ENCODE measurements around the gene CSAD.

The CSAD gene

DNA sequence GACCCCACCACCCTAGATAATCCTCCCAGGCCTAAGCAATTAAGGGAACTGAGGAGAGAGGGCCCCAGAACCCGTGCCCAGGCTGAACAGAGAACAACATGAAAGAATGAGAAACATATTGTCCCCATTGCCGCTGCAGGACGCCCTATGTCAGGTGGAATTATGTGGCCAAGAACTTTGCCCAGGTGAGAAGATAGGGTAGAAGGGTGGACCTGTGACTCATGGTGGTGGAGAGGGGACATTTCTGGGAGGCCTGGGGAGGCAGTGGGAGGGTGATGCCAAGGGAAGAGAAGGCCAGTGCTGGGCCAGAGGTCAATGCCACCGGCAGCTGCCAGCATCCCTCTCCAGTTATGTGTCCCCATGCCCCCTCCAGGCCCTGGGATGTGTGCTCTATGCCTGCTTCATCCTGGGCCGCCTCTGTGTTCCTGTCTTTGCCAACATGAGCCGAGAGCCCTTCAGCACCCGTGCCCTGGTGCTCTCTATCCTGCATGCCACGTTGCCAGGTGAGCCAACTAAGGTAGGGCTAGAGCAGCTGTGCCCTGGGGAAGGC, 61.9 kb downstream of the CSAD start:
- DNase-seq (ENCODE audit: low spot score) = no peak
- Histone ChIP-seq H2BK5ac (ENCODE audit: low read length) (no peak overlapping the region), H2BK15ac (ENCODE audit: low read length) (no peak overlapping the region), H3K23ac (ENCODE audit: low read depth, low read length, poor library complexity) (no peak overlapping the region), H3K79me1 (ENCODE audit: low read depth, low read length) (no peaks in the 10 kb centered on the region), H3K4me2 (ENCODE audit: insufficient read depth, low read length, poor library complexity, severe bottlenecking) (no peak overlapping the region), H3K4me1 (ENCODE audit: control insufficient read depth in 2 of 2, insufficient read depth in 1 of 2, low read depth in 1 of 2, low read length in 2 of 2) (peaks cover 0 to 4% of the 10 kb centered on the region in 2 donors), H3K27me3 (ENCODE audit: control insufficient read depth in 3 of 3, insufficient read depth in 3 of 3, low read depth in 1 of 3, low read length in 3 of 3) (peaks cover 0 to 11% (median 0%) of the 10 kb centered on the region in 3 experiments), H2AK5ac (ENCODE audit: low read depth, low read length) (no peak overlapping the region), H3K27ac (replicated peaks; ENCODE audit: low read length) (no peak overlapping the region), H2AFZ (ENCODE audit: low read length) (no peak overlapping the region), H3K36me3 (replicated peaks in 1 of 2; ENCODE audit: control insufficient read depth in 2 of 2, insufficient read depth in 2 of 2, low read length in 2 of 2) (no peaks in the 10 kb centered on the region), H4K91ac (ENCODE audit: low read depth, low read length, poor library complexity) (no peak overlapping the region), H3K4me3 (ENCODE audit: low read length in 2 of 2) (peak overlapping the region in 1 of 2 donors; percentile 56), H3K9me3 (replicated peaks in 1 of 2; ENCODE audit: control insufficient read depth in 2 of 2, insufficient read depth in 1 of 2, low read depth in 1 of 2, low read length in 2 of 2) (peaks cover 0 to 6% of the 10 kb centered on the region in 2 donors), H3K4ac (ENCODE audit: low read length) (no peak overlapping the region), H2BK120ac (ENCODE audit: low read depth, low read length) (no peak overlapping the region), H3K18ac (ENCODE audit: low read length) (no peak overlapping the region), H2BK12ac (ENCODE audit: low read length) (no peak overlapping the region), H4K8ac (ENCODE audit: low read depth, low read length) (no peak overlapping the region), H3K9ac (ENCODE audit: low read depth, low read length, poor library complexity) (peak overlapping the region; percentile 24), H3K14ac (ENCODE audit: low read length) (no peak overlapping the region)
- WGBS, 2 donors (ENCODE audit: extremely low coverage in 2 of 2, insufficient read length in 2 of 2, insufficient replicate concordance in 1 of 2) = no CpG with 5 or more reads among the region's 8 CpGs

DNA sequence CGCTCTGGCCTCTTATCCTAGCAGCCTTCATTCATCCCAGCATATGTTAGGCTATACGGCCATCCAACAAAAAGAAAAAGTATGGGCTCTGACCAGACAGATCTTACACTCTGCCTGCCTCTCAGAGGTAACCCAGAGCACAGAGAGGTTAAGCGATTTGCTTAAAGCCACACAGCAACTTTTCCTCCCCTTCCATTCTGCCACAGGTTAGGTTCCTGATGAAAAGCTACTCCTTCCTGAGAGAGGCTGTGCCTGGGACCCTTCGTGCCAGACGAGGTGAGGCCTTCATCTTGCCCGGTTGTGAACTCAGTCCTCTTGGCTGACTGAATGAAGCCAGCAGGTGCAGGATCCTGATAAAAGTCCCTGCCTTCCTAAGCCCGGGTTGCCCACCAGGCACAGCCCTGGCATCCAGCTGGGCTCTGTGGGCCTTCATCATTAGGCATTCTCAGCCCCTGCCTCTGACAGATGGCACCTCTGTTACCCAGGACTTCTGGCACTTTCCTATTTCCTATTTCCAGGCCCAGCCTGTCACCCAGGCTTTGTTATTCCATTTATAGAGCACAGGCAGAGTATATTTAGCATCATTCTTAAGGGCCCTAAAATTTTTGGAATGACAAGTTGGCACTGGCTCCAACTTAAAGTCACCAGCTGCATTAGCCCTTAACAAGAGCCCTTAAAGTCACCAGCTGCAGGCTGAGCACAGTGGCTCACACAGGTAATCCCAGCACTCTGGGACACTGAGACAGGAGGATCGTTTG, 64.7 kb downstream of the CSAD start:
- no peak overlapping the region for H2AK5ac ChIP-seq (ENCODE audit: low read depth, low read length)
- H2BK15ac ChIP-seq (ENCODE audit: low read length) = peak overlapping the region; percentile 6
- H3K27me3 ChIP-seq (ENCODE audit: control insufficient read depth in 3 of 3, insufficient read depth in 3 of 3, low read depth in 1 of 3, low read length in 3 of 3) = peaks cover 0 to 11% (median 0%) of the 10 kb centered on the region in 3 experiments
- H2BK5ac ChIP-seq (ENCODE audit: low read length) = no peak overlapping the region
- H2AFZ ChIP-seq (ENCODE audit: low read length) = no peak overlapping the region
- H3K79me1 ChIP-seq (ENCODE audit: low read depth, low read length) = no peaks in the 10 kb centered on the region
- peak overlapping the region; percentile 38 for H3K18ac ChIP-seq (ENCODE audit: low read length)
- no peak overlapping the region for H4K8ac ChIP-seq (ENCODE audit: low read depth, low read length)
- H3K4me3 ChIP-seq (ENCODE audit: low read length in 2 of 2) = no peak overlapping the region
- DNase-seq (ENCODE audit: low spot score) = no peak
- no peaks in the 10 kb centered on the region for H3K36me3 ChIP-seq (replicated peaks in 1 of 2; ENCODE audit: control insufficient read depth in 2 of 2, insufficient read depth in 2 of 2, low read length in 2 of 2)
- H4K91ac ChIP-seq (ENCODE audit: low read depth, low read length, poor library complexity) = no peak overlapping the region
- H3K23ac ChIP-seq (ENCODE audit: low read depth, low read length, poor library complexity) = no peak overlapping the region
- H3K9me3 ChIP-seq (replicated peaks in 1 of 2; ENCODE audit: control insufficient read depth in 2 of 2, insufficient read depth in 1 of 2, low read depth in 1 of 2, low read length in 2 of 2) = no peaks in the 10 kb centered on the region
- H2BK120ac ChIP-seq (ENCODE audit: low read depth, low read length) = no peak overlapping the region
- H3K9ac ChIP-seq (ENCODE audit: low read depth, low read length, poor library complexity) = no peak overlapping the region
- no peak overlapping the region for H3K4ac ChIP-seq (ENCODE audit: low read length)
- no CpG with 5 or more reads among the region's 8 CpGs for WGBS, 2 donors (ENCODE audit: extremely low coverage in 2 of 2, insufficient read length in 2 of 2, insufficient replicate concordance in 1 of 2)
- no peak overlapping the region for H3K14ac ChIP-seq (ENCODE audit: low read length)
- peaks cover 0 to 2% of the 10 kb centered on the region in 2 donors for H3K4me1 ChIP-seq (ENCODE audit: control insufficient read depth in 2 of 2, insufficient read depth in 1 of 2, low read depth in 1 of 2, low read length in 2 of 2)
- H3K27ac ChIP-seq (replicated peaks; ENCODE audit: low read length) = no peak overlapping the region
- no peak overlapping the region for H3K4me2 ChIP-seq (ENCODE audit: insufficient read depth, low read length, poor library complexity, severe bottlenecking)
- H2BK12ac ChIP-seq (ENCODE audit: low read length) = no peak overlapping the region

DNA sequence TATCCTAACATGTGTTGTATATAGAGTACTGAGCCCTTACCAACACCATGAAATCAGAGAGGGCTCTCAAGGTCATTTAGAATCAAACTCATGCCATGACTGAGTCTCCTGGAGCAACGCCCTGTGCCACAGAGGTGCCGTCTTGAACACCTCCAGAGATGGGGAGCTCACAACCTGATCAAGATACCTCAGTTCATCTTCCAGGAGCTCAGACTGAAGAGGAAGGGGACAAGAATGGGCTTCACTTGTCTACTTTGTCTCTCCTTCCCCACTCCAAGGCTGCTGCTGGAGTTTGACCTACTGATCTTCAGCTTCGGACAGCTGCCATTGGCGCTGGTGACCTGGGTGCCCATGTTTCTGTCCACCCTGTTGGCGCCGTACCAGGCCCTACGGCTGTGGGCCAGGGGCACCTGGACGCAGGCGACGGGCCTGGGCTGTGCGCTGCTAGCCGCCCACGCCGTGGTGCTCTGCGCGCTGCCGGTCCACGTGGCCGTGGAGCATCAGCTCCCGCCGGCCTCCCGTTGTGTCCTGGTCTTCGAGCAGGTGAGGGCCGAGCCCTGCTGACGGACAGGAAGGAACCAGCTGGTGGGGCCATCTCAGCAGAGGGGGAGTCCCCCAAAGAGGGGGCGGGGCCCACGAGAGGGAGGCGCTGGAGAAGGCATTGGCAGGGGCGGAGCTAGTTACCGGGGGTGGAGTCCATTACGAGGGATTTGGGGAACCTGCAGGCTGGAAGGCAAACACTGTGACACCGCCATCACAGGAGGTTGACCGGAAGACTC, 65.4 kb downstream of the CSAD start:
- Histone ChIP-seq H2BK5ac (ENCODE audit: low read length) (no peak overlapping the region), H3K9me3 (replicated peaks in 1 of 2; ENCODE audit: control insufficient read depth in 2 of 2, insufficient read depth in 1 of 2, low read depth in 1 of 2, low read length in 2 of 2) (no peaks in the 10 kb centered on the region), H2AFZ (ENCODE audit: low read length) (no peak overlapping the region), H3K36me3 (replicated peaks in 1 of 2; ENCODE audit: control insufficient read depth in 2 of 2, insufficient read depth in 2 of 2, low read length in 2 of 2) (no peaks in the 10 kb centered on the region), H4K8ac (ENCODE audit: low read depth, low read length) (no peak overlapping the region), H3K4me1 (ENCODE audit: control insufficient read depth in 2 of 2, insufficient read depth in 1 of 2, low read depth in 1 of 2, low read length in 2 of 2) (peaks cover 0 to 1% of the 10 kb centered on the region in 2 donors), H4K91ac (ENCODE audit: low read depth, low read length, poor library complexity) (peak overlapping the region; percentile 40), H3K27ac (replicated peaks; ENCODE audit: low read length) (no peak overlapping the region), H3K9ac (ENCODE audit: low read depth, low read length, poor library complexity) (peak overlapping the region; percentile 13), H2BK120ac (ENCODE audit: low read depth, low read length) (no peak overlapping the region), H3K4me2 (ENCODE audit: insufficient read depth, low read length, poor library complexity, severe bottlenecking) (no peak overlapping the region), H2BK12ac (ENCODE audit: low read length) (no peak overlapping the region), H2BK15ac (ENCODE audit: low read length) (peak overlapping the region; percentile 6), H3K14ac (ENCODE audit: low read length) (peak overlapping the region; percentile 25), H3K4me3 (ENCODE audit: low read length in 2 of 2) (no peak overlapping the region), H3K18ac (ENCODE audit: low read length) (peak overlapping the region; percentile 67), H3K23ac (ENCODE audit: low read depth, low read length, poor library complexity) (peak overlapping the region; percentile 40), H3K4ac (ENCODE audit: low read length) (no peak overlapping the region), H3K27me3 (ENCODE audit: control insufficient read depth in 3 of 3, insufficient read depth in 3 of 3, low read depth in 1 of 3, low read length in 3 of 3) (peaks cover 0 to 11% (median 0%) of the 10 kb centered on the region in 3 experiments), H2AK5ac (ENCODE audit: low read depth, low read length) (peak overlapping the region; percentile 31), H3K79me1 (ENCODE audit: low read depth, low read length) (no peaks in the 10 kb centered on the region)
- WGBS, 2 donors (ENCODE audit: extremely low coverage in 2 of 2, insufficient read length in 2 of 2, insufficient replicate concordance in 1 of 2) = no CpG with 5 or more reads among the region's 33 CpGs
- DNase-seq (ENCODE audit: low spot score) = no peak

DNA sequence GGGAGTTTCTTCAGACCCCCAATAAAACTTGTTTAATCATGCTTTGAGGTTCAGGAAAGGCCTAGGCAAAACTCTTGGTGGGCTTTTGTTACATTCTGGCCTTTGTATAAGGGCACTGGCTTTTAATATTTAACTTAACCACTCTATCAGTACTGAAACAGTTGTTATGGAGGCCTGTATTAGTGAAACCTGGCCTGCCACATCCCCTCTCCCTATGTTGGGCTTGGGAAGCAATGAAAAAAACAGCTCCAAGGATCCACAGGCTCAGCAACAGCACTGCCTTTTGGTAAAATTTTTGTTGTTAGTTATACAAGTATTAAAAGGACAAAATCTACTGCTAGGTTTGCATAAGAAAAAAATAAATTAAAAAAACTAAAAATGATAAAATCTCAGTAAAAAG, 66.8 kb downstream of the CSAD start:
- no peak overlapping the region for H4K91ac ChIP-seq (ENCODE audit: low read depth, low read length, poor library complexity)
- H3K4me3 ChIP-seq (ENCODE audit: low read length in 2 of 2) = no peak overlapping the region
- H3K4ac ChIP-seq (ENCODE audit: low read length) = no peak overlapping the region
- H2AK5ac ChIP-seq (ENCODE audit: low read depth, low read length) = no peak overlapping the region
- no peaks in the 10 kb centered on the region for H3K79me1 ChIP-seq (ENCODE audit: low read depth, low read length)
- no peaks in the 10 kb centered on the region for H3K36me3 ChIP-seq (replicated peaks in 1 of 2; ENCODE audit: control insufficient read depth in 2 of 2, insufficient read depth in 2 of 2, low read length in 2 of 2)
- H2AFZ ChIP-seq (ENCODE audit: low read length) = no peak overlapping the region
- no peak for DNase-seq (ENCODE audit: low spot score)
- H3K14ac ChIP-seq (ENCODE audit: low read length) = no peak overlapping the region
- H2BK120ac ChIP-seq (ENCODE audit: low read depth, low read length) = no peak overlapping the region
- no peak overlapping the region for H3K18ac ChIP-seq (ENCODE audit: low read length)
- H3K4me2 ChIP-seq (ENCODE audit: insufficient read depth, low read length, poor library complexity, severe bottlenecking) = no peak overlapping the region
- H3K9me3 ChIP-seq (replicated peaks in 1 of 2; ENCODE audit: control insufficient read depth in 2 of 2, insufficient read depth in 1 of 2, low read depth in 1 of 2, low read length in 2 of 2) = no peaks in the 10 kb centered on the region
- no peak overlapping the region for H3K27ac ChIP-seq (replicated peaks; ENCODE audit: low read length)
- H2BK15ac ChIP-seq (ENCODE audit: low read length) = no peak overlapping the region
- peaks cover 0 to 1% of the 10 kb centered on the region in 2 donors for H3K4me1 ChIP-seq (ENCODE audit: control insufficient read depth in 2 of 2, insufficient read depth in 1 of 2, low read depth in 1 of 2, low read length in 2 of 2)
- no peak overlapping the region for H3K23ac ChIP-seq (ENCODE audit: low read depth, low read length, poor library complexity)
- no peak overlapping the region for H2BK12ac ChIP-seq (ENCODE audit: low read length)
- H2BK5ac ChIP-seq (ENCODE audit: low read length) = no peak overlapping the region
- H3K27me3 ChIP-seq (ENCODE audit: control insufficient read depth in 3 of 3, insufficient read depth in 3 of 3, low read depth in 1 of 3, low read length in 3 of 3) = peaks cover 0 to 5% (median 0%) of the 10 kb centered on the region in 3 experiments
- no peak overlapping the region for H3K9ac ChIP-seq (ENCODE audit: low read depth, low read length, poor library complexity)
- H4K8ac ChIP-seq (ENCODE audit: low read depth, low read length) = no peak overlapping the region
